HepG2 (cell line): Measurements from ENCODE around the gene F12. TPM values are rescaled to one million over a fixed set of nuclear protein-coding genes. Genes with fewer than 3 reads are reported as not detected.

Experiments used
- ATAC-seq: fragments of 200-7000 bp; cut with Tn5 transposase; 3 replicates; pipeline ENCODE4 v1.9.1; 2020; ENCODE audit warnings: mild to moderate bottlenecking, moderate library complexity
- BruUV-seq: library from RNA; stranded (reverse); fragments of 400-500 nt; replicated peaks from 2 replicates; lab custom pipeline; 2021; lab: Mats Ljungman, UMichigan
- CTCF ChIA-PET: fragments of 300-600 bp; formaldehyde crosslinking; extraction: SDS; loops from one replicate; lab custom pipeline; 2021; ENCODE audit warnings: low total read pairs, inconsistent platforms, low intra/inter-chr PET ratio; lab: Yijun Ruan, JAX
- POLR2A ChIA-PET: fragments of 350-600 bp; sonication (Branson Sonifier 250); formaldehyde crosslinking; loops from one replicate; lab custom pipeline; 2020; ENCODE audit warnings: antibody characterized with exemption, inconsistent platforms; lab: Yijun Ruan, JAX
- DNase-seq: peaks from one replicate; pipeline ENCODE4 v3.0.0-alpha.2; 2015; ENCODE audit warnings: low spot score
- FAIRE-seq: peaks from 3 replicates; lab custom pipeline; 2011; peaks lifted over from hg19 to GRCh38; lab: Jason Lieb, UNC
- H2AFZ ChIP-seq: one replicate; pipeline ENCODE4 v1.6.1; 2011; ENCODE audit warnings: low read length, inconsistent platforms
- H3K27ac ChIP-seq: fragments of 300-600 bp; 3 replicates; pipeline ENCODE4 v1.8.0; 2011; ENCODE audit warnings: mixed run types, mild to moderate bottlenecking, mixed read lengths, low read length, inconsistent platforms; ENCODE audit not compliant: insufficient read depth; ENCODE audit errors: extremely low read length
- H3K27me3 ChIP-seq, 2 experiments: fragments of 200-600 bp in 1 of 2; 2 replicates in 1 of 2; 3 replicates in 1 of 2; pipeline versions ENCODE4 v1.6.0 to v1.8.0; 2011; ENCODE audit warnings: low read length in 2 of 2, mild to moderate bottlenecking in 2 of 2, moderate library complexity in 2 of 2, inconsistent platforms in 1 of 2; ENCODE audit not compliant: insufficient read depth in 2 of 2, control insufficient read depth in 1 of 2
- H3K36me3 ChIP-seq, 2 experiments: fragments of 200-600 bp in 1 of 2; replicated peaks in 1 of 2; 2 replicates in 1 of 2; 3 replicates in 1 of 2; pipeline versions ENCODE4 v1.5.1 to v1.8.0; 2011; ENCODE audit warnings: low read length in 2 of 2, inconsistent platforms in 1 of 2; ENCODE audit not compliant: insufficient read depth in 2 of 2, control insufficient read depth in 1 of 2
- H3K4me1 ChIP-seq: 2 replicates; pipeline ENCODE4 v1.5.1; 2012; ENCODE audit warnings: low read length, inconsistent platforms; ENCODE audit not compliant: insufficient read depth
- H3K4me2 ChIP-seq: 2 replicates; pipeline ENCODE4 v1.6.0; 2011; ENCODE audit warnings: low read depth, low read length, inconsistent platforms
- H3K4me3 ChIP-seq, 3 experiments: fragments of 200-600 bp in 1 of 3; sonication (generic), shearing (Covaris generic) in 1 of 3; replicated peaks in 1 of 3; 2 replicates each; pipeline ENCODE4 v1.5.1; 2011 to 2016; ENCODE audit warnings: low read length in 3 of 3, inconsistent platforms in 2 of 3, low read depth in 2 of 3, mild to moderate bottlenecking in 2 of 3, control low read depth in 1 of 3, mixed read lengths in 1 of 3; ENCODE audit not compliant: insufficient read depth in 1 of 3
- H3K79me2 ChIP-seq: one replicate; pipeline ENCODE4 v1.6.1; 2011; ENCODE audit warnings: low read length, inconsistent platforms; ENCODE audit not compliant: insufficient read depth
- H3K9ac ChIP-seq: 2 replicates; pipeline ENCODE4 v1.6.0; 2011; ENCODE audit warnings: mild to moderate bottlenecking, low read depth, low read length, inconsistent platforms; ENCODE audit not compliant: insufficient read depth
- H3K9me3 ChIP-seq: 2 replicates; pipeline ENCODE4 v1.5.1; 2012; ENCODE audit warnings: mild to moderate bottlenecking, low read length
- H4K20me1 ChIP-seq: 2 replicates; pipeline ENCODE4 v1.6.0; 2011; ENCODE audit warnings: inconsistent platforms, mild to moderate bottlenecking, low read length, moderate library complexity; ENCODE audit not compliant: insufficient read depth
- CERS6 ChIP-seq: sonication (generic); formaldehyde crosslinking; IDR thresholded peaks from 2 replicates; pipeline ENCODE4 v1.5.0; 2020; ENCODE audit warnings: missing genetic modification reagents
- HCFC1 ChIP-seq: fragments of 150-350 bp; IDR thresholded peaks from 2 replicates; pipeline ENCODE4 v1.6.1; 2014; ENCODE audit warnings: low read depth, low read length
- NR1H2 ChIP-seq: sonication (generic); formaldehyde crosslinking; IDR thresholded peaks from 2 replicates; pipeline ENCODE4 v1.8.1; 2022; ENCODE audit warnings: low read depth, missing genetic modification reagents, borderline replicate concordance
- POLR2A ChIP-seq, 2 experiments: IDR thresholded peaks; 2 replicates each; pipeline ENCODE4 v1.6.1; 2011; ENCODE audit warnings: low read depth in 2 of 2, low read length in 2 of 2, mild to moderate bottlenecking in 1 of 2, moderate library complexity in 1 of 2; ENCODE audit not compliant: insufficient read depth in 1 of 2
- RBM22 ChIP-seq: fragments of 200-400 bp; formaldehyde crosslinking; optimal IDR thresholded peaks from 2 replicates; pipeline ENCODE3; 2017; ENCODE audit warnings: mild to moderate bottlenecking, low read length, moderate library complexity
- SRSF4 ChIP-seq: fragments of 200-400 bp; formaldehyde crosslinking; IDR thresholded peaks from one replicate; pipeline ENCODE4 v1.6.1; 2018; ENCODE audit warnings: mild to moderate bottlenecking, low read depth, low read length, moderate library complexity; ENCODE audit not compliant: poor library complexity, severe bottlenecking
- USF2 ChIP-seq, 2 experiments: sonication (generic) in 1 of 2; formaldehyde crosslinking in 1 of 2; IDR thresholded peaks; 2 replicates each; pipeline versions ENCODE4 v1.5.1 to v1.6.1; 2011 to 2020; ENCODE audit warnings: borderline replicate concordance in 1 of 2, low read depth in 1 of 2, low read length in 1 of 2, mild to moderate bottlenecking in 1 of 2, missing genetic modification reagents in 1 of 2, moderate library complexity in 1 of 2
- ZKSCAN1 ChIP-seq: fragments of 150-350 bp; IDR thresholded peaks from 2 replicates; pipeline ENCODE4 v1.6.1; 2014; ENCODE audit warnings: low read length
- ZNF615 ChIP-seq: sonication (generic); formaldehyde crosslinking; IDR thresholded peaks from 2 replicates; pipeline ENCODE4 v1.5.0; 2020; ENCODE audit warnings: mild to moderate bottlenecking, missing genetic modification reagents, borderline replicate concordance
- ZNF83 ChIP-seq: sonication (generic); formaldehyde crosslinking; IDR thresholded peaks from 2 replicates; pipeline ENCODE4 v1.4.0; 2020; ENCODE audit warnings: missing genetic modification reagents, mild to moderate bottlenecking, borderline replicate concordance
- WGBS: methylation state at CpG from one replicate; pipeline ENCODE4 v1.1.6; 2017; ENCODE audit warnings: low lambda C conversion rate; 5-methylcytosine and 5-hydroxymethylcytosine counted together
- in situ Hi-C: cut with HindIII; loops from 2 replicates; pipeline ENCODE4 v1.10.0; 2017; ENCODE audit warnings: low pct_unique_long_range_greater_than_20kb; ENCODE audit not compliant: extremely low pct_ligation_motif_present
- intact Hi-C: fragments of 100-400 bp; cut with micrococcal nuclease; formaldehyde crosslinking; loops from one replicate; pipeline ENCODE4 v1.10.0; 2022; ENCODE audit not compliant: unreplicated experiment
- polyA plus RNA-seq, 8 experiments: library from polyadenylated mRNA; depleted of rRNA in 3 of 8; stranded (reverse) in 7 of 8; unstranded in 1 of 8; fragments of >200 nt; fragmentation: Illumina TruSeq in 4 of 8; extraction: Trizol in 4 of 8; gene quantifications; 2 replicates each; pipeline versions ENCODE4 v1.2.1 to v1.2.3, GENCODE V29; 2011 to 2016; ENCODE audit warnings: low read depth in 4 of 8, missing spikeins in 1 of 8, mixed read lengths in 1 of 8; ENCODE audit not compliant: insufficient read depth in 1 of 8
- total RNA-seq, 5 experiments: library from RNA; depleted of rRNA; stranded (reverse); fragments of >200 nt; fragmentation: Illumina TruSeq; extraction: Trizol; gene quantifications; 2 replicates each; pipeline ENCODE4 v1.2.3, GENCODE V29; 2016; ENCODE audit warnings: low read depth in 1 of 5

The F12 gene
- total and polyA plus RNA-seq, 2 of the 13 experiments (the other 11 are each of a cell fraction or from before 2014, with no cell fraction given) = 2.5 to 3.0 TPM

- CTCF ChIA-PET = no interaction called here
- intact Hi-C loops (no loop called here), in situ Hi-C loops (loop anchor here (25.0 kb wide), 1 partner anchor 816 kb away; the partner anchor contains the start of genes CDHR2 and RNF44)
- Histone ChIP-seq H4K20me1 (no peaks in the 10 kb centered on the region), H3K4me2 (no peak overlapping the region), H3K9ac (no peak overlapping the region; the same call in 1 of the 2 replicates), H3K27me3 (no peaks in the 10 kb centered on the region; a peak in 1 of 5 replicates), H3K36me3 (no peaks in the 10 kb centered on the region; a peak in 2 of 5 replicates), H3K9me3 (no peaks in the 10 kb centered on the region), H3K27ac (no peak overlapping the region), H3K79me2 (peaks cover 28% of the 10 kb centered on the region), H3K4me3 (no peak overlapping the region), H3K4me1 (peaks cover 88% of the 10 kb centered on the region), H2AFZ (no peak overlapping the region)
- WGBS = 90% methylated on average over 5 of the region's 5 CpGs
- DNase-seq = no peak
- TF ChIP-seq NR1H2 (CRISPR knock-in tag) (no peak), USF2 (IDR thresholded peaks at IDR 0.05; ENCODE audit: low read depth, low read length) (no peak), USF2 (CRISPR knock-in tag; IDR thresholded peaks at IDR 0.05; ENCODE audit: borderline replicate concordance) (no peak), ZNF83 (no peak), SRSF4 (no peak), POLR2A (IDR thresholded peaks at IDR 0.05; ENCODE audit: insufficient read depth in 1 of 2, low read depth in 2 of 2, low read length in 2 of 2) (no peak), RBM22 (no peak), ZKSCAN1 (no peak), ZNF615 (CRISPR knock-in tag) (no peak), HCFC1 (no peak), CERS6 (CRISPR knock-in tag) (no peak)
- POLR2A ChIA-PET = interaction anchor here (1.1 to 6.8 kb wide), 7 partner anchors 8 to 102 kb away, joined by 3 to 84 read pairs (median 31); partner anchors contain the start of genes PRELID1 and RAB24
- FAIRE-seq = no peak
- no peak for ATAC-seq
- no TSS peak for BruUV-seq
These were observed 56.3 kb downstream of the F12 start for GRCh38 chr5:177353093-177353492.

Other genes with a start within 250 kb of the F12 start
- gene RAB24, start 105.8 kb downstream of the F12 start, total RNA-seq (2016; rRNA removed; fragmentation: Illumina TruSeq; extraction: Trizol) = 15.4 and 22.9 TPM in 2 replicates
- gene RAB24, start 105.8 kb downstream of the F12 start, polyA plus RNA-seq (2011; rRNA removed) = 63.7 and 74.5 TPM in 2 replicates
- gene PRELID1, start 105.8 kb downstream of the F12 start, total RNA-seq (2016; rRNA removed; fragmentation: Illumina TruSeq; extraction: Trizol) = 239 and 271 TPM in 2 replicates
- gene PRELID1, start 105.8 kb downstream of the F12 start, polyA plus RNA-seq (2011; rRNA removed) = 228 and 250 TPM in 2 replicates
- 9.9 and 12.8 TPM in 2 replicates for gene MXD3, start 97.7 kb downstream of the F12 start, total RNA-seq (2016; rRNA removed; fragmentation: Illumina TruSeq; extraction: Trizol)
- 10.5 and 11.2 TPM in 2 replicates for gene MXD3, start 97.7 kb downstream of the F12 start, polyA plus RNA-seq (2011; rRNA removed)
- 94.5 and 191 TPM in 2 replicates for gene LMAN2, start 57.9 kb downstream of the F12 start, total RNA-seq (2016; rRNA removed; fragmentation: Illumina TruSeq; extraction: Trizol)
- gene LMAN2, start 57.9 kb downstream of the F12 start, polyA plus RNA-seq (2011; rRNA removed) = 193 and 197 TPM in 2 replicates
- gene RGS14, start 51.6 kb downstream of the F12 start, total RNA-seq (2016; rRNA removed; fragmentation: Illumina TruSeq; extraction: Trizol) = 10.7 and 11.1 TPM in 2 replicates
- gene RGS14, start 51.6 kb downstream of the F12 start, polyA plus RNA-seq (2011; rRNA removed) = 17.2 and 27.9 TPM in 2 replicates
- 0.20 TPM in 1 of 2 replicates, not detected in the other for gene SLC34A1, start 25.1 kb downstream of the F12 start, total RNA-seq (2016; rRNA removed; fragmentation: Illumina TruSeq; extraction: Trizol)
- gene SLC34A1, start 25.1 kb downstream of the F12 start, polyA plus RNA-seq (2011; rRNA removed) = 0.03 TPM in 2 replicates
- not detected in 2 replicates for gene PFN3, start 8.9 kb downstream of the F12 start, total RNA-seq (2016; rRNA removed; fragmentation: Illumina TruSeq; extraction: Trizol)
- gene PFN3, start 8.9 kb downstream of the F12 start, polyA plus RNA-seq (2011; rRNA removed) = not detected in 2 replicates
- gene GRK6, start 17.1 kb upstream of the F12 start, total RNA-seq (2016; rRNA removed; fragmentation: Illumina TruSeq; extraction: Trizol) = 16.1 and 19.9 TPM in 2 replicates
- gene GRK6, start 17.1 kb upstream of the F12 start, polyA plus RNA-seq (2011; rRNA removed) = 13.2 and 17.4 TPM in 2 replicates
- gene PRR7, start 37.2 kb upstream of the F12 start, total RNA-seq (2016; rRNA removed; fragmentation: Illumina TruSeq; extraction: Trizol) = 3.9 and 5.0 TPM in 2 replicates
- gene PRR7, start 37.2 kb upstream of the F12 start, polyA plus RNA-seq (2011; rRNA removed) = 4.8 and 6.7 TPM in 2 replicates
- gene DBN1, start 64.1 kb upstream of the F12 start, total RNA-seq (2016; rRNA removed; fragmentation: Illumina TruSeq; extraction: Trizol) = 15.7 and 37.3 TPM in 2 replicates
- gene DBN1, start 64.1 kb upstream of the F12 start, polyA plus RNA-seq (2011; rRNA removed) = 27.0 and 30.9 TPM in 2 replicates
- gene PDLIM7, start 88.0 kb upstream of the F12 start, total RNA-seq (2016; rRNA removed; fragmentation: Illumina TruSeq; extraction: Trizol) = 17.7 and 21.1 TPM in 2 replicates
- gene PDLIM7, start 88.0 kb upstream of the F12 start, polyA plus RNA-seq (2011; rRNA removed) = 31.3 and 38.4 TPM in 2 replicates
- gene DOK3, start 100.3 kb upstream of the F12 start, total RNA-seq (2016; rRNA removed; fragmentation: Illumina TruSeq; extraction: Trizol) = 0.48 and 1.4 TPM in 2 replicates
- gene DOK3, start 100.3 kb upstream of the F12 start, polyA plus RNA-seq (2011; rRNA removed) = 1.5 and 1.7 TPM in 2 replicates
- 62.8 and 83.0 TPM in 2 replicates for gene DDX41, start 107.4 kb upstream of the F12 start, total RNA-seq (2016; rRNA removed; fragmentation: Illumina TruSeq; extraction: Trizol)
- gene DDX41, start 107.4 kb upstream of the F12 start, polyA plus RNA-seq (2011; rRNA removed) = 99.5 and 105 TPM in 2 replicates
- 6.4 and 21.2 TPM in 2 replicates for gene FAM193B, start 145.0 kb upstream of the F12 start, total RNA-seq (2016; rRNA removed; fragmentation: Illumina TruSeq; extraction: Trizol)
- gene FAM193B, start 145.0 kb upstream of the F12 start, polyA plus RNA-seq (2011; rRNA removed) = 40.9 and 42.5 TPM in 2 replicates
- 92.1 and 161 TPM in 2 replicates for gene TMED9, start 182.6 kb upstream of the F12 start, total RNA-seq (2016; rRNA removed; fragmentation: Illumina TruSeq; extraction: Trizol)
- 336 and 350 TPM in 2 replicates for gene TMED9, start 182.6 kb upstream of the F12 start, polyA plus RNA-seq (2011; rRNA removed)
- 12.7 and 20.5 TPM in 2 replicates for gene B4GALT7, start 190.6 kb upstream of the F12 start, total RNA-seq (2016; rRNA removed; fragmentation: Illumina TruSeq; extraction: Trizol)
- gene B4GALT7, start 190.6 kb upstream of the F12 start, polyA plus RNA-seq (2011; rRNA removed) = 16.4 and 22.3 TPM in 2 replicates